Activated CD4-positive, alpha-beta T cell treated with anti-CD3 and anti-CD28 coated beads, Interleukin-2, amount 50 U/mL, for 1 hour (primary cell): Measurements from ENCODE around the gene UNC5CL.
A peak's percentile ranks its signal among the peaks of the same experiment; 100 is the strongest.
"Not testable (repeated sequence)": the region's sequence is repeated elsewhere in the genome, so short reads cannot be mapped to it uniquely, and the experiment has no call there.

Experiments used
- DNase-seq: peaks from one replicate; pipeline ENCODE4 v3.0.0-alpha.2; 2020

The UNC5CL gene

DNA sequence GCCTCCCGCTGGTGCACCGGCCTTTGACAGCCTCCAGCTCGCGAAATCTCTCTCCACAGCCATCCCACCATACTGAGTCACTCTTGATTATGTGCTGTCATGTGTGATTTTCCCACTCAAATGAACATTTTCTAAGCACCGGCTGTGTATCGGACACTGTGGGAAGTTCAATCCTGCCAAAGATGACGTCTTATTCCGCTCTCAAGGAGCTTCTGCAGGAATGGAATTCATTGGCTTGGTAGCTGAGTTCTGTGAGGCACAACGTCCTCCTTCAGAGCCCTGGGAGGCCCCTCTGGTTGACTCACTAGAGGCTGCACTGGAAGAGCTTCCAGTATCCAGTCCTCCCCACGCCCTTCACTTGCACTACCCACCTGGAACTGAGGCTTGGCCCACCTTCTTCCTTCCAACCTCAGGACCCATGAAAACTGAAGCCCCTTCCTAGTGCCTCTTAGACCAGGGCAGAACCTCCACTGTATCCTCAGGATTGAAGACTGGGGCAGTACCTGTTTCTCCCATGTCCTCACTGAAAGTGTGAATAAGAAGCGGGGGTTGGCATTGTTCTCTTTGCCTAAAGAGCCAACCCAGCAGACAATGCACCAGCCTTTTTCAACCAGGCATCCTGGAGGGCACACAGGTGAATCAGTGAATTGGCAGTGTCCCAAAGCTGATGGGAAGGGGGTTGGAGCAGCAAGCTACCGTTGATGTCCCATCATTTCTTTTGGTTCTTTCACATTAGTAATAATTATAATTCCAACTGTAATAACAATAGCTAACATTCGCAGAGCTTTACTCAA is 1.7 kb downstream of the UNC5CL start:
- DNase-seq: no peak

GRCh38 chr6:41036601-41037000 is 2.4 kb downstream of the UNC5CL start:
- no peak for DNase-seq

- no peak for DNase-seq
Observed at GRCh38 chr6:41036186-41036585, 2.8 kb downstream of the UNC5CL start.

DNA sequence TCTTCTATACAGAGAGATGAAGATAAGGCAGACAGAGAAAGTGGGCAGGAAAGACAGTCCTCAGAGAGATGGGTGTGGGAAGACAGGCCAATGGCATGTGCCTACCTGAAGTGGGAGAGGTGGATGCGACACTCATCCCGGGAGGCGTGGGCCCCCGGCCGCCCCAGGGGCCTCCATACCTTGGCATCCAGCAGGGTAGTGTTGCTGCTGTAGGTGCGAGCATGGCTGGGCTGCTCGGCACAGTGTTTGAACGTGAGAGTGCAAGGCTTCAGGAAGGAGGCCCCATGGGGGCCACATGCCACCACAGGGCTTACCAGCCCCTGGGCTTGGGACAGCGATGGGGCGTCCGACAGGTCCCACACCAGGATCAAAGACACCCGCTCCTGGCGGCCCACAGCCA is 5.2 kb downstream of the UNC5CL start:
- DNase-seq: no peak

DNA sequence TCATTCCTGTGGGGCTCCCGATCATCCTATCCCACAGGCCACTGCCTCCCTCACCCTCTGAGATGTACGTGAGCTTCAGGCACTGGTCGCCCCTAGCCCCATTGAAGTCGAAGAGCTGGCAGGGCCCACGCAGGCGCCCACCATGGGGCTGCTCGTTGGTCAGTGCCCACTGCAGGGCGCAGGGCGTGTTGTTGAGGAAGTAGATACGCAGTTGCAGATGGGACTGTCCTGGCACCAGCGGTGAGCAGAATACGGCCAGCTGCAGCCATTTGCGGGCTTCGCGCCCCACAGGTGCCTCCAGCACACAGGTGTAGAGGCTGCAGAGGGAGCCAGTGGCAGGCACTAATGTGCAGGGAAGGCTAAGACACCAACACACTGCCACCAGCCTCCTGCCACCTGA is 6.2 kb downstream of the UNC5CL start:
- DNase-seq: no peak

GRCh38 chr6:41028561-41029412 is 10.2 kb downstream of the UNC5CL start:
- DNase-seq: no peak

GRCh38 chr6:41027799-41028560 is 11.0 kb downstream of the UNC5CL start:
- DNase-seq: peak; percentile 66

- DNase-seq: no peak
Observed at GRCh38 chr6:41027241-41027640, 11.8 kb downstream of the UNC5CL start.

DNA sequence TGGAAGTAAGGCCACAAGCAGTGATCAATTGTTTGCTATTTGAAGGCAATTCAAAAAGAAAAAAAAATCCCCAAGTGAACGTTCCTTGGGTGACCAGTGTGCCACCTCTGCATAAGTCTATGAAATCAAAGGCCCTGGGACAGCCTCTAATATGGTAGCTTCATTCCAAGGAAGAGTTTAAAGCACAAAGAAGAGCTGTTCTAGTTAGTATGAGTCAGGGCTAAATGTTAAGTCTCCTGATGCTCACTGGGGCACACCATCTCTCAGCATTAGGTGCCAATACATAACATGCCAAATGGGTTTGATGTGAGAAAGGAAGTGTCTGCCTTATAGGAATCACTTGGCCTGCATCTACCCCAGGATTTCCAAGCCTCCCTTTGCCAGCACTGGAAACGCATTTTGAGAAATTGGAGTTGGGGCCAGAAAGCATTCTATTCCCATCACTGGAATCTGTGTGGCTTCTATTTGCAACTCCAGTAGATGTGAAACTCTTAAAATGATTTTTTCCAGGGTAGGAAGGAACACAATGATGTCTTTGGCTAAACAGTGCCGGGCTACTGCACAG is 13.0 kb downstream of the UNC5CL start:
- no peak for DNase-seq

DNA sequence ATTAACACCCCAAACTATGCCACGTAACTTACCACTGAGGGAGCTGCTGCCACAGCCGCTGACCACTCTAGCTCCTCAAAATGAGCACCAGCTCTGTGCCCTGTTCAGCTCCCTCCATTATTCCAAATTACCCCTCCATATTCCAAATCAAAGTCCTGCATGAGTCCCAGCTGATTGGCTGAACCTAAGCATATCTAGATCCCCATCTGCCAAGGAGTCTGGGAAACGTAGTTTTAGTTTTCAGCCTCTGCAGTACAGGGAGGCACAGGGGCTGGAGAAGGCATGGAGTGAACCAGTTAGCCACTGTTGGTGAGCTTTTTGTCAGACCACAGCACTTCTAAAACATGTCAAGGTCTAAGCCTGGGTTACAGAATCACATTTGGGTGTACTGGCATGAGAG is 15.9 kb downstream of the UNC5CL start:
- no peak for DNase-seq

- no peak for DNase-seq
Observed at GRCh38 chr6:41022294-41022693, 16.7 kb downstream of the UNC5CL start.

GRCh38 chr6:41021832-41022231 is 17.2 kb downstream of the UNC5CL start:
- no peak for DNase-seq

DNA sequence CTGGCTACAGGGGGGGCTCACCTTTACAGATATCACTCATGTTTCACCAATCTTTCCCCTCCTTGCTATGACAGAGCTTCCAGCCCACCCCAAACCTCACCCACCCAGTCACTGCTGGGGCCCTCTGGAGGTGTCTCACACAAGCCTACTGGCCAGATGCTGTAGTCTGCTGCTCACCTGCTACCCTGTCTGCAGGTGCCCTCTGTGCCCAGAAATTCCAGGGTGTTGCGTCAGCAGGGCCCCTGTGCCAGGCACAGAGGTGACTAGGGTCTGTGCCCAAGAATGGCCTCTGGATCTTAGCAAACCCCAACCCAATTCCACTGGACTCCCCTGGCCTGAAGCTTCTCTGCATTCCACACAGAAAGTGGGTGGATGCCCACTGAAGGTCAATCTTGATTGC is 21.4 kb downstream of the UNC5CL start:
- no peak for DNase-seq

GRCh38 chr6:41015860-41016259 is 23.2 kb downstream of the UNC5CL start:
- not testable (repeated sequence) for DNase-seq

GRCh38 chr6:41014780-41015179 is 24.2 kb downstream of the UNC5CL start:
- no peak for DNase-seq

DNA sequence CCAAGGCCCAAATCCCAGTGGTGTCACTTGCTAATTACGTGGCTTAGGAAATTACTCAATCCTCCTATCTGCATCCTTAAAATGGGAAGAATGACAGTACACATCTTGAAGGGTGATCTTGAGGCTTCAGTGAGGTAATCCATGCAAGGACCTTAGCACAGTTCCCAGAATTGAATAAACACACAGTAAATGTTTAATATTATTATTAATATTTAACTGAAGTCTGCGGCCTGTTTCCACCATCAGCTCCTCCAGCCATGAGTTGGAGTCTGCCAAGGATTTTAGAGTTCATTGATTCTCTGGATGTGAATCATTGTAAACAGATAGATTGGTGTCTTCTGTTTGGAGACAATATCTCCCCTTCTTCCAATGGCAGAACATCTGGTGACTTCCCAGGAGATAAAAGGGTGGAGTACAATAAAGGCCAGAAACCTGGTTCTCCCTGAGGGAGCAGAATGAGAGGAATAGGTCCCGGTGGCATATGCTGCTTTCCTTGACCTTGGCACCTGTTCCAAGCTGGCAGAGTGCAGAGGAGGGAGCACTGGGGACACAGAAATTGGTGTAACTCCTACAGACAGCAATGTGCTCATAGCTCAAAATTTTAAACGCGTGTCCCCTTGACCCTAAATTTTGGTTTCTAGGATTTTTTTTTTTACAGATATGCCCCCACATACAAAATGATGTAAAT is 25.4 kb downstream of the UNC5CL start:
- no peak for DNase-seq

- DNase-seq: no peak
Observed at GRCh38 chr6:41011673-41012072, 27.3 kb downstream of the UNC5CL start.

DNA sequence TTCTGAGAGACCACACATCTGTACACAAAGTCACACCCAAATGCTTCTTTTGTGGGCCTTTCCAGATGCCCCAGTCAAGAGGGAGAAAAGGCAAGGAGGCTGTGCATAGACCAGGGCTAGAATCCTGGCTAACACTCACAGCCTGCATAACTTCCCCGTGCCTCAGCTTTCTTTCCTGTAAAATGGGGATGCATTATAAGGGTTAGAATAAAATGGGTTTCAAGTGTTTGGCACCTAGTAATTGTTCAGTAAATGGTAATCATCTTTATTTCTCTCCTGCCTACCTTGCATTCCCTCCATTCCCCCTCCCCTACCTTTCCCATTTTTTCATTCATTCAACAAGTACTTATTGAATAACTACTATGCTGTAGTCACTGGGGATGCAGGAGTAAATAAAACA is 29.4 kb downstream of the UNC5CL start:
- no peak for DNase-seq

- no peak for DNase-seq
Observed at GRCh38 chr6:41008011-41008410, 31.0 kb downstream of the UNC5CL start.

DNA sequence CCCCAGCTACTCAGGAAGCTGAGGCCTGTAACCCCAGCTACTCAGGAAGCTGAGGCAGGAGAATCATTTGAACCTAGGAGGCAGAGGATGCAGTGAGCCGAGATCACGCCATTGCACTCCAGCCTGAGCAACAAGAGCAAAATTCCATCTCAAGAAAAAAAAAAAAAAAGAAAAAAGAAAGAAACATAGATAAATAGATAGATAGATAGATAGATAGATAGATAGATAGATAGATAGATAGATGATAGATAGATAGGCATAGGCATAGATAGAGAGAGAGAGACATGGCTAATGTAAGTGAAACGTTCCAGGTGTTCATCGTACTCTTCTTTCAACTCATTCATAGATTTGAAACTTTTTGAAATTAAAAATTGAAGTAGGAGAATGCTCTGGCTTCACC is 32.0 kb downstream of the UNC5CL start:
- DNase-seq: not testable (repeated sequence)

DNA sequence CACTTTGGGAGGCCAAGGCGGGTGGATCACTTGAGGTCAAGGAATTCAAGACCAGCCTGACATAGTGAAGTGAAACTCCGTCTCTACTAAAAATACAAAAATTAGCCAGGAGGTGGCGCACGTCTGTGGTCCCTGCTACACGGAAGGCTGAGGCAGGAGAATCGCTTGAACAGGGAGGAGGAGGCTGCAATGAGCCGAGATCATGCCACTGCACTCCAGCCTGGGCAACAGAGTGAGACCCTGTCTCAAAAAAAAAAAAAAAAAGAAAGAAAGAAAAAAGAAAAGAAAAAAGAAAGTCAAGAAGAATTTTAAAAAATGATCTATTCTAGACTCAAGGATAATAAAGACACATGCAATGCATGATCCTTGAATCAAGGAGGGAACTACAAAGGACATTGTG is 32.8 kb downstream of the UNC5CL start:
- DNase-seq: peak; percentile 46

GRCh38 chr6:41002168-41002567 is 36.9 kb downstream of the UNC5CL start:
- DNase-seq: no peak

GRCh38 chr6:41000248-41000647 is 38.8 kb downstream of the UNC5CL start:
- DNase-seq: no peak
